SK-N-SH treated with all-trans-retinoic acid at 6 μM for 48 hours (cell line): Measurements from ENCODE around the gene TTC16.

Experiments
- ATAC-seq: fragments of 200-7000 bp; cut with Tn5 transposase; 3 replicates; pipeline ENCODE4 v1.9.1; 2020; ENCODE audit warnings: mild to moderate bottlenecking, moderate library complexity
- ARNTL ChIP-seq: fragments of 450-650 bp; formaldehyde crosslinking; IDR thresholded peaks from 2 replicates; pipeline ENCODE4 v1.5.0; 2020; ENCODE audit warnings: low read depth, mild to moderate bottlenecking, moderate library complexity, borderline replicate concordance
- BACH2 ChIP-seq: fragments of 250-450 bp; sonication (Bioruptor Pico); IDR thresholded peaks from 2 replicates; pipeline ENCODE4 v1.9.0; 2021; ENCODE audit warnings: mild to moderate bottlenecking, borderline replicate concordance
- CREB5 ChIP-seq: fragments of 250-450 bp; sonication (Bioruptor Pico); IDR thresholded peaks from 2 replicates; pipeline ENCODE4 v1.5.1; 2020; ENCODE audit warnings: low read depth, mild to moderate bottlenecking, moderate library complexity
- CSDC2 ChIP-seq: fragments of 250-450 bp; sonication (Bioruptor Pico); IDR thresholded peaks from 2 replicates; pipeline ENCODE4 v1.5.0; 2020; ENCODE audit warnings: mild to moderate bottlenecking, moderate library complexity
- CSRNP3 ChIP-seq: fragments of 250-450 bp; sonication (Bioruptor Pico); IDR thresholded peaks from 2 replicates; pipeline ENCODE4 v1.5.1; 2021; ENCODE audit warnings: mild to moderate bottlenecking, moderate library complexity
- ESRRG ChIP-seq: fragments of 250-450 bp; sonication (Bioruptor Pico); IDR thresholded peaks from 2 replicates; pipeline ENCODE4 v1.6.1; 2021; ENCODE audit warnings: mild to moderate bottlenecking
- GLIS3 ChIP-seq: fragments of 250-450 bp; sonication (Bioruptor Pico); IDR thresholded peaks from 2 replicates; pipeline ENCODE4 v1.5.0; 2020; ENCODE audit warnings: mild to moderate bottlenecking, moderate library complexity
- ISL1 ChIP-seq: fragments of 250-450 bp; sonication (Bioruptor Pico); IDR thresholded peaks from 2 replicates; pipeline ENCODE4 v2.1.2; 2022; ENCODE audit warnings: mild to moderate bottlenecking, moderate library complexity
- OSR1 ChIP-seq: fragments of 250-450 bp; sonication (Bioruptor Pico); IDR thresholded peaks from 2 replicates; pipeline ENCODE4 v1.8.0; 2022; ENCODE audit warnings: moderate library complexity, mild to moderate bottlenecking, inconsistent platforms
- PATZ1 ChIP-seq: fragments of 250-450 bp; sonication (Bioruptor Pico); IDR thresholded peaks from 2 replicates; pipeline ENCODE4 v1.8.0; 2020; ENCODE audit warnings: mild to moderate bottlenecking, moderate library complexity, borderline replicate concordance
- POU6F1 ChIP-seq: fragments of 250-450 bp; sonication (Bioruptor Pico); IDR thresholded peaks from 2 replicates; pipeline ENCODE4 v1.8.0; 2021; ENCODE audit warnings: low read depth, mild to moderate bottlenecking, moderate library complexity, borderline replicate concordance
- PPARA ChIP-seq: fragments of 250-450 bp; sonication (Bioruptor Pico); IDR thresholded peaks from 2 replicates; pipeline ENCODE4 v1.5.0; 2020; ENCODE audit warnings: mild to moderate bottlenecking, borderline replicate concordance
- RARB ChIP-seq: fragments of 250-450 bp; sonication (Bioruptor Pico); IDR thresholded peaks from 2 replicates; pipeline ENCODE4 v1.8.0; 2021; ENCODE audit warnings: mild to moderate bottlenecking, moderate library complexity
- SNAI2 ChIP-seq: fragments of 250-450 bp; sonication (Bioruptor Pico); IDR thresholded peaks from 2 replicates; pipeline ENCODE4 v1.5.0; 2020; ENCODE audit warnings: mild to moderate bottlenecking, moderate library complexity
- TCF4 ChIP-seq: fragments of 250-450 bp; sonication (Bioruptor Pico); IDR thresholded peaks from 2 replicates; pipeline ENCODE4 v1.8.0; 2021; ENCODE audit warnings: mild to moderate bottlenecking, moderate library complexity, borderline replicate concordance
- TOX ChIP-seq: fragments of 250-450 bp; sonication (Bioruptor Pico); IDR thresholded peaks from 2 replicates; pipeline ENCODE4 v1.8.0; 2021; ENCODE audit warnings: mild to moderate bottlenecking, moderate library complexity, borderline replicate concordance
- TSHZ2 ChIP-seq: fragments of 250-450 bp; sonication (Bioruptor Pico); IDR thresholded peaks from 2 replicates; pipeline ENCODE4 v1.5.0; 2020; ENCODE audit warnings: mild to moderate bottlenecking, moderate library complexity
- ZC3H10 ChIP-seq: fragments of 250-450 bp; sonication (Bioruptor Pico); IDR thresholded peaks from 2 replicates; pipeline ENCODE4 v1.5.1; 2021; ENCODE audit warnings: mild to moderate bottlenecking, moderate library complexity
- ZFP3 ChIP-seq: fragments of 250-450 bp; sonication (Bioruptor Pico); IDR thresholded peaks from 2 replicates; pipeline ENCODE4 v1.5.0; 2020; ENCODE audit warnings: mild to moderate bottlenecking, moderate library complexity
- ZFP30 ChIP-seq: fragments of 450-650 bp; formaldehyde crosslinking; IDR thresholded peaks from 2 replicates; pipeline ENCODE4 v1.5.0; 2022; ENCODE audit warnings: mild to moderate bottlenecking, moderate library complexity
- ZNF565 ChIP-seq: fragments of 450-650 bp; formaldehyde crosslinking; conservative IDR thresholded peaks from 2 replicates; pipeline ENCODE4 v1.5.0; 2020; ENCODE audit warnings: low read depth, mild to moderate bottlenecking, moderate library complexity
- ZNF70 ChIP-seq: fragments of 450-650 bp; formaldehyde crosslinking; IDR thresholded peaks from 2 replicates; pipeline ENCODE4 v1.5.0; 2020; ENCODE audit warnings: mild to moderate bottlenecking, moderate library complexity
- ZNF8 ChIP-seq: fragments of 450-650 bp; formaldehyde crosslinking; IDR thresholded peaks from 2 replicates; pipeline ENCODE4 v1.5.0; 2020; ENCODE audit warnings: mild to moderate bottlenecking, moderate library complexity

Gene TTC16

GRCh38 chr9:127724012-127724411 is 8.1 kb downstream of the TTC16 start:
- no peak for TF ChIP-seq ISL1 (CRISPR knock-in tag)
- no peak for TF ChIP-seq ZNF565
- no peak for TF ChIP-seq PATZ1 (CRISPR knock-in tag)
- TF ChIP-seq ESRRG (CRISPR knock-in tag): no peak
- no peak for TF ChIP-seq RARB (CRISPR knock-in tag)
- no peak for TF ChIP-seq TSHZ2 (CRISPR knock-in tag)
- TF ChIP-seq ZNF8: no peak
- no peak for TF ChIP-seq ZC3H10 (CRISPR knock-in tag)
- no peak for TF ChIP-seq GLIS3 (CRISPR knock-in tag)
- TF ChIP-seq CSRNP3 (CRISPR knock-in tag): no peak
- TF ChIP-seq ZFP30 (CRISPR knock-in tag): no peak
- TF ChIP-seq OSR1 (CRISPR knock-in tag): no peak
- no peak for TF ChIP-seq ZFP3
- no peak for TF ChIP-seq ZNF70 (CRISPR knock-in tag)
- no peak for TF ChIP-seq PPARA (CRISPR knock-in tag)
- TF ChIP-seq CREB5: no peak
- TF ChIP-seq TOX (CRISPR knock-in tag): no peak
- no peak for TF ChIP-seq SNAI2 (CRISPR knock-in tag)
- no peak for TF ChIP-seq CSDC2 (CRISPR knock-in tag)
- TF ChIP-seq ARNTL (CRISPR knock-in tag): no peak
- TF ChIP-seq, all 23 proteins: peak for 0
- ATAC-seq: no peak

GRCh38 chr9:127726871-127727270 is 11.0 kb downstream of the TTC16 start:
- TF ChIP-seq ZFP30 (CRISPR knock-in tag) (no peak), ZNF8 (no peak), TOX (CRISPR knock-in tag) (no peak)
- ATAC-seq: no peak

- no peak for ATAC-seq
- TF ChIP-seq ZC3H10 (CRISPR knock-in tag) (no peak), ZFP3 (no peak), ZFP30 (CRISPR knock-in tag) (no peak), ARNTL (CRISPR knock-in tag) (no peak), TSHZ2 (CRISPR knock-in tag) (no peak), TOX (CRISPR knock-in tag) (no peak), ISL1 (CRISPR knock-in tag) (no peak), SNAI2 (CRISPR knock-in tag) (no peak), OSR1 (CRISPR knock-in tag) (no peak), TCF4 (no peak), PATZ1 (CRISPR knock-in tag) (no peak), GLIS3 (CRISPR knock-in tag) (no peak), BACH2 (CRISPR knock-in tag) (no peak), ZNF8 (no peak), ESRRG (CRISPR knock-in tag) (no peak), PPARA (CRISPR knock-in tag) (no peak), POU6F1 (CRISPR knock-in tag) (no peak), ZNF70 (CRISPR knock-in tag) (no peak)
Measured at GRCh38 chr9:127728808-127729207, 12.9 kb downstream of the TTC16 start.
